DMS79 (cell line): ENCODE measurements around the gene NOTUM.

ENCODE experiments used
- DNase-seq: peaks from one replicate; lab custom pipeline; 2025; lab: John Stamatoyannopoulos, UW

Gene NOTUM

GRCh38 chr17:81909966-81910839 lies 50.8 kb downstream of the NOTUM start:
- DNase-seq: no peak

DNA sequence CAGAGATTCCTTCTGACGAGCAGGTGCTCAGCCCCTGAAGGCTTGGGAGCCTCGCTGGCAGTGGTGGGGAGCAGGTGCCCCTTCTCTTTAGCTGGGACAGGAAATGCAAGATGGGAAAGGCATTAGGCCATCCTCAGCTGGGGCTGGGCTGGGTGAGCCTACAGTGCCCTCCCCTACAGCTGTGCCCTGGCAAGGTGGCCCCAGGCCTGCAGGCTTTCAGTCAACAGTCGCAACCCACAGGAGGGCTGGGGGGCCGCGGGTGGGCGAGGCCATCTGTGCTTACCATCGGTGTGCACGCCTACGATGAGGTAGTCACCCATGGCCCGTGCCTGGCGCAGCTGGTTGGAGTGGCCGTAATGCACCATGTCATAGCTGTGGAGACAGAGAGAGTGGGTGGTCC lies 51.8 kb downstream of the NOTUM start:
- no peak for DNase-seq

DNA sequence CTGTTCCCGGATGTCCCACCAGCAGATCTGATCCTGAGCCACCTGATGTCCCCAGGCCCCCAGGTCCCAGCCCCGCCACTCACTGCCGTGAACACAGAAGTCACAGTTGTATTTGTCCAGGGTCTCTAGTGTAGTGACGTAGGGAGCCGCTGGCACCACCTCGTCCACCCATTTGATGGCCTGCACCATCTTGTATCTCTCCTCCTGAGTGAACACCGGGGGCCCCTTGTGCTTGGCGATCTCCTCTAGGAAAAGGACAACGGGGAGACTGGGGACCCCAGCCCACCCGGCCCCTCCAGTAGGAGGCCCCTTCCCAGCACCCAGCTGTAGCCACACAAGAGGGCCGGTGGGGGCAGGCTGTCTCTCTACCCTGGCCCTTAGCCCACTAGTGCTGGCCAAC lies 52.2 kb downstream of the NOTUM start:
- DNase-seq: no peak

- no peak for DNase-seq
Measured at GRCh38 chr17:81907219-81908145, 53.5 kb downstream of the NOTUM start.

DNA sequence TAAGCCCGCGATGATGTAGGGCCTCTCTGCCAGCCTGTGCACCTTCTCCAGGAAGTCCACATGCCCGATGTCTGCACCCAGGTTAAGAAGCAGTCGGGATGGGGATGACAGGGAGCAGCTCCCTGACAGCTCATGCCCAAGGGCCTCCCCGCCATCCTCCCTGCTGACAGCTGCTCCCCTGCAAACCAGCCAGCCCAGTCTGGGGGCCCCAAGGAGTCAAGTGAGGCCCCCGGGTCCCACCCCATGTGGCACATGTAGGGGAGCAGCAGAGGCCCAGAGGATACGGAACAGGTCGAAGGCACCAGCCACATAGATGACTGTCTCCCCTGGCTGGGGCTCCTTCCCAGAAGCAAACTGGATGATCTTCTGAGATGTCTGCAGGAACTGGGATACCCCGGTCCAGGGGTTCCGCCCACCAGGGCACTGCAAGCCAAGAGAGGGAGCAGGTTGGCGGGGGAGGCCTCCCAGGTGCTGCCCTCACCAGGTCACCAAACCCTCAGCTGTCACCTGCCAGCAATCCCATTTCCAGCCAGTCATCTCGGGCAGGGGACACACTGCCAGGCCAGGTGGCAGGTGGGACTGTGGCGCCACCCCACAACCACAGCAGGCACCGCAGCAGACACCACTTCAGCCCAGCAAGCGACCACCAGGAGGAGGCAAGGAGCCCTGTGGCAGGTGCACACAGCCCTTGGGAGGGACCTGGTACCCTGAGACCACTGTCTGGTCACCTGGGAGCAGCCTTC lies 54.3 kb downstream of the NOTUM start:
- no peak for DNase-seq

DNA sequence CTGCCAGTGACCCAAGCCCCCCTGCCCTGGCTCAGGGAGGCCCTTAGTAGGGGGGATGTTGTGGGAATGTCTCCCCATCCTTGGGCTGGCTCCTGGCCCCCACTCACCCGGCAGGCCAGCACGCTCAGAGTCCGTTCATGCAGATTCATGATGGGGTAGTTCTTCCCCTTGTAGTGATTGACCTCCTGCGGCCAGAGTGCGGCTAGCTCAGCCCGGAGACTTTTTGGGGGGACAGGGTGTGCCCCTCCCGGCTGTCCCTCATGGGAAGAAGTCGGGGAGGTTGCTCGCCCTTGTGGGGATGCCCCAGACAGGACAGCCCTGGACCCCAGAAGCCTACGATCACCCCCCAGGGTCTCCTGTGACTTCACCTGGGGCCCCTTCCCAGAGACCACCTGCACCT lies 55.0 kb downstream of the NOTUM start:
- DNase-seq: no peak

GRCh38 chr17:81905424-81905875 lies 55.5 kb downstream of the NOTUM start:
- DNase-seq: no peak

DNA sequence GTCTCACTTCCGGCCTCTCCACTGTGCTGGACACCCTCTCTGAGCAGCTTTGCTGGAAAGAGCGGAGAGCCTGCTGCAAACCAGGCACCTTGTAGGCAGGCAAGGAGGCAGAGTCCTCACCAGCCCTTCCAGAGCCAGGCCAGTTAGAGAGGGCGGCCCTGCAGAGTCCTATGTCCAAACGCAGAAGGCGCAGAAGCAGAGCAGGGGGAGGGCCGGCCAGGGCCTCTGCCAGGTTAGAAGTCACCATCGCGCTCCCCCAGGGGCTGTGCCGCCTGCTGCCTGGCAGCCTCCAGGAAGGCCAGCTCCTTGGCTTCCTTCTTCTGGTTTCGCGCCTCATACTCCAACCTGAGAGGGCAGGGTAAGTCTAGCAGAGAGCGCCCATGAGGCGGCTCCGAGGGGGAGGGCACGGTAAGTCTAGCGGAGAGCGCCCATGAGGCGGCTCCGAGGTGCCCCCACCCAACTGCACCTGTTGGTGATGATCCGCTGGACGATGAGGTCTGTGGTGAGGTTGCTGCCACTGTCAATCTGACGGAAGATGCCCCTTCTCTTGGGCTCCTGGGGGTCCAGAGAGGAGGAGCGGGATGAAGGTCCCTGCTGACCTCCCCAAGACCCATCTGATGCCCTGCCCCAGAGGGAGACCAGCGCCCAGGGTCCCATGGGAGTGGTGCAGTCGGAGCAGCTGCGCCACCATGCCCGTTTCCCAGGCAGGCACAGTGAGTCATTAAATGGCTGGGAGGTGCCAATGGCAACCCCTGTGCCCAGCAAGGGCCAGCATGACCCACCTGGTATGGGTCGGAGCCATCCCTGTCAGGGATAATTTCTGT lies 56.2 kb downstream of the NOTUM start:
- DNase-seq: no peak

- no peak for DNase-seq
Measured at GRCh38 chr17:81903896-81904599, 56.9 kb downstream of the NOTUM start.

GRCh38 chr17:81903415-81903831 lies 57.6 kb downstream of the NOTUM start:
- no peak for DNase-seq

DNA sequence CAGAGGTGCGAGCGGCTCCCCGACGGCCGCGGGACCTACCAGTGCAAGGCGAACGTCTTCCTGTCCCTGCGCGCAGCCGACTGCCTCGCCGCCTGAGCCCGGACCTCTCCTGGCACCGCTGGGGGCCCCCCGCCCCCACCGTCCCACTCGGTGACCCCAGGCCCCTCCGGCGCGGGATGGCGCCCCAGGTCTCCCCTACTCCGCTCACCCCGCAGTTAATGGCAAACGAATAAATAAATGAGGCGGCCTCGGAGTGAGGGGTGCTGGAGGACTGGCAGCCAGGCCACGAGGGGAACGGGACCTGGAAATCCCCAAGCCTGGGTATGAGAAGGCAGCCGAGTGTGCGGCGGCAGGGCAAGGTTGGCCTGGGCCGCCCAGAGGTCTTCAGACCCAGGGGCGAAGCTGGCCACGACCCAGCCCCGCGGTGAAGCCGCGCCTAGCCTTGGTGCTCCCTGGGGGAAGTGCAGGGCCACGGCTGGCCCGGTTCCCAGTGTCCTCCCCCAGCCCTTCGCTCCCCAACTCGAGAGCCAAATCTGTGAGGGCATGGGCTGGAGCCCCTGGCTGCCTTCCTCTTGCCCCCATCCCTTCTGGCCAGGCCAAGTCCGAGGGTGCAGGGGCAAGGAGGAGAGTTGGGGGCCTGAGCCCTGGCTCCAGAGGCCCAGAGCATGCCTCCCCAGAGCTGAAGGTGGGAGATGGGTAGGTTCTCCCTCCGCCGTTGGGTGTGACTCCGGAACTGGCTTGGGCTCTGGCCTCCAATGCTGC lies 58.2 kb downstream of the NOTUM start:
- DNase-seq: no peak
